ENCODE measurements around the gene ACSL5.

Gene ACSL5, protein sequence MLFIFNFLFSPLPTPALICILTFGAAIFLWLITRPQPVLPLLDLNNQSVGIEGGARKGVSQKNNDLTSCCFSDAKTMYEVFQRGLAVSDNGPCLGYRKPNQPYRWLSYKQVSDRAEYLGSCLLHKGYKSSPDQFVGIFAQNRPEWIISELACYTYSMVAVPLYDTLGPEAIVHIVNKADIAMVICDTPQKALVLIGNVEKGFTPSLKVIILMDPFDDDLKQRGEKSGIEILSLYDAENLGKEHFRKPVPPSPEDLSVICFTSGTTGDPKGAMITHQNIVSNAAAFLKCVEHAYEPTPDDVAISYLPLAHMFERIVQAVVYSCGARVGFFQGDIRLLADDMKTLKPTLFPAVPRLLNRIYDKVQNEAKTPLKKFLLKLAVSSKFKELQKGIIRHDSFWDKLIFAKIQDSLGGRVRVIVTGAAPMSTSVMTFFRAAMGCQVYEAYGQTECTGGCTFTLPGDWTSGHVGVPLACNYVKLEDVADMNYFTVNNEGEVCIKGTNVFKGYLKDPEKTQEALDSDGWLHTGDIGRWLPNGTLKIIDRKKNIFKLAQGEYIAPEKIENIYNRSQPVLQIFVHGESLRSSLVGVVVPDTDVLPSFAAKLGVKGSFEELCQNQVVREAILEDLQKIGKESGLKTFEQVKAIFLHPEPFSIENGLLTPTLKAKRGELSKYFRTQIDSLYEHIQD

DNA sequence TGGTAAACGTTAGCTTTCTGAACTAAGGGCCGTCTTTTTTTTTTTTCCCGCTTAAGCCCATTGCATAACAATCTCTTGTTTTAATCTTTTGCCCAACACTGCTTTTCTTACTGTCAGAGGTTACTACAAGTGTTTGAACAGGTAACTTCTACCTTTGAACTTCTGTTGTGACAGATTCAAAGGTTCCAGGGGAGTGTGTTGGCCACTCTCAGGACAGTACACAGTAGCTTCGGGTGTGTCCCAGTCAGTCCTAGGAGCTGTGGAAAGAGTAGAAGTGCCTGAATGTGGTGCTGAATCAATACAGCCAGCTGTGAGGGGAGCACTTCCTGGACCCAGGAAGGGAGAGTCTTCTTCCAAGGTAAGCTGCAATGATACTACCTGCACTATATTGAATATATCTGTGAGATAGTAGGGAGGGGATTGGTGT is at the start of gene ACSL5:
TSS of gene ACSL5 (plus strand) at position 205 of the 427 bp plus-strand sequence. CDS start 20,831 bp downstream, outside the sequence.
- DNase-seq, result no peak

DNA sequence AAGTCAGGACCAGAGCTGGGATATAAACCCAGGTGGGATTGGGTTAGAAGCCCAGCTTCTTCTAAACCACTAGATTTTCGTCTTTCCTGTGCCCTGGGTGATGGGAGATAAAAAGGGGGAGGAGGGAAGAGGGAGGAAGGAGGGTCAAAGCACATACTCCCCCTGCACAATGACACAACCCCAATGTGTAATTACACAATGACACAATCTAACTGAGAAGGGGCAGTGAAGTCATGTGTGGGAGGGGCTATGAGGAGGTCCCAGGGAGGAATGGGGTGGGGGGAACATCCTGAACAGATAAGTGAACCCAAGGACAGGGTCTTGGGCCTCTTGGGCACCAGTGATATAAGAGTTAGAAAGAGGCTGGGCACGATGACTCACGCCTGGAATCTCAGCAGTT is 46.2 kb upstream of the ACSL5 start:
- DNase-seq, result no peak

DNA sequence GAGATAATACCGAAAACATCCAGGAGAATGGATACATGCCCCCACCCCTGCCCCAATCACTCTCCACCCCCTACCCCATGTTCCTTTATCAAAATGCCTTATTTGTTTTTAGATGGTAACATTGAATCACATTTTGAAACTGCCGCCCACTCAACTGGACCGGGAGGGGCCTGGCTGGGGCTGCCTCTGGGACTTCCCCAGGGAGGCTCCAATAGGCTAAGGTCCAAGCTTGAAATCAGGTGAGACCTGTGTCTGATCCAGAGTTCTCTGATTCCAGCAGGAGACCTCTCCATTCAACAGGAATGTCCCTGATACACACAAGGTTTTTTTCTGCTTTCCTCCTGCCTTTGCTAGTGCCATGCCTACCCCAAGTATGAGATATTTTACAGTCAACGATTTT is 43.8 kb upstream of the ACSL5 start:
- DNase-seq, result no peak

DNA sequence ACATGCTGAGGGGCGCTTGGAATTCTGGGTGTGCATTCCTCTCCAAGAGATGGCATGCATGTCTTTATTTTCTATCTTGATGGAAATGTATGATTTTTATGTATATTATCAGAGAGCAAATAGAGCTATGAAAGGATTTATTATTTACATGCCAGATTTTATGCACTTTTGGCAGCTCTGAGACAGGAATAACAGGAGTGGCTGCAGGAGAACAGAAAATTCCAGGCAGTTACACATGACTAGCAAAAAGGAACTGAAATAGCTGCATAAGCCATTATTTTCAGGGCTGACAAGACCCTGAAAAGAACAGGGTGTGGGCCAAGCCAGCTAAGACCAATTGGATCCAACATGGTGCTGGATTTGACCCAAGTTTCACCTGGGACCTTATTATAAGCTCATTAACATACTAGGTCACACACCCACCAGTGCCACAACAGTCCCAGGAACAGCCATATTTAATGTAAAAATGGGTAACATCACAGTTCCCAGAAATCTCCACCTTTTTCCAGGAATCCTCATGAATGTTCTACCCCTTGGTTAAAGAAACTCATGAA is 43.2 kb upstream of the ACSL5 start:
- DNase-seq, result no peak

DNA sequence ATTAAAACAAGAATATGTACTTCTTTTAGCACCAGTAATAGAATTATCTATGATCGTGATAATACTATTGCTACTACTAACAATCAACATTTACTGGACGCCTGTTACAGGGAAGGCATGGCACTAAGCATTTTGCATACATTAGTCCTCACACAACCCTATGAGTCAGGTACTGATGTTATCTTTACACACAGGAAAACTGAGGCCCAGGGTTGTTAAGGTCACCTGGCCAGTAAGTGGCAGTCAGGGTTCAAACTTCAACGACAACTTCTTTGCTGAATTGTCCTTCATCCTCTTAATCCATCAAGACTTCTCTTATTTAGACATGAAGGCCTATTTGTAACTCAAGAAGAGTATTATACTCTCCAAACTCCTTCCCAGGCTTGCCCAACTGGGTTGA is 41.9 kb upstream of the ACSL5 start:
- DNase-seq, result no peak

DNA sequence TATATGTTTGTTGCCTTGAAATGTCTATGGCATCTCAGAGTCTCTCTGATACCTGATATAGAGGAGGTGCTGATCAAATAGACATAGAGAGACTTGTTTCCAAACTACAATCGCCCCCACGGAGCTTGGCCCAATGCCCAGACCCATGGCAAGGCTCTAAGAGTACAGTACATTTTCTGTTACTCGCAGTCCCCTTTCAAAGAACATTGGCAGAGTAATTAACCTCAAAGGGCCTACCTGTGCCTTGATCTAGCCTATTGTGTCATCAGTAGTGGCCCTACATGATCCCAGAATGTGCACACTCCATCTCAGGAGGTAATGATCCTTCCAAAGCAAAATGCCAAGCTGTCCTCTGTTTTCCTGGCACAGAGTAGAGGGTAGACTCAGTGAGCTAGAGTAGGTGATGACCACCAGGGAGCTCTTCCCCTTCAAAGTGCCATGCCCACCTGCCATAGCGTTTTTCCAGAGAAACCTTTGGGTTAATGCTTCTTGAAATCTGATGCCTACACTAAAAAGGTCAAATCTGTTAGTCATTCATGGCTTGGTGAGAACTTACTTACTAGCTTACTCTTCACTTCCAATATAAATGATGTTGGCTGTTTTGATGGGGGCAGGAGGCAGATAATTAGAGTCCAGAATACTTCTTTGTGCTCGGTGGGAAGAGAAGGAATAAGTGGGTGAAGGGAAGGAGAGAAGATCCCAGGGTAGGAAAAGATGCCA is 41.2 kb upstream of the ACSL5 start:
- DNase-seq, result no peak

DNA sequence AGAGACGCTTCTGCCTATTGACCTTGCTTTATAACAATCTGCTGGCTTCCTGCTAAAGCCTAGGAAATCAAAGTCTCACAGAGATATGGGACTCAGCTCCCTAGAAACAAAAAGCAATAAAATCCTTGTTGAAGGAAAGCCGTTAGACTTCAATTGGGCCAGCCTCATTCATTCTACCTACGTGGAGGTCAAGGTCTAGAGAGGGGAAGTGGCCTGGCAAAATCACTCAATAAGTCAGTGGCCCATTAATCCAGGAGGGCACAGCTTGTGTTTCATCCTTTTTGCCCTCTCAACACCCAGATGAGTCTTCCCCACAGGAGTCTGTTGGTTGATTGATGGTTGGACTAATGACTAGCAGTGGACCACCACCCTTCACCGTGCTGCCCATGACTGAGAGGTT is 40.5 kb upstream of the ACSL5 start:
- no peak for DNase-seq

DNA sequence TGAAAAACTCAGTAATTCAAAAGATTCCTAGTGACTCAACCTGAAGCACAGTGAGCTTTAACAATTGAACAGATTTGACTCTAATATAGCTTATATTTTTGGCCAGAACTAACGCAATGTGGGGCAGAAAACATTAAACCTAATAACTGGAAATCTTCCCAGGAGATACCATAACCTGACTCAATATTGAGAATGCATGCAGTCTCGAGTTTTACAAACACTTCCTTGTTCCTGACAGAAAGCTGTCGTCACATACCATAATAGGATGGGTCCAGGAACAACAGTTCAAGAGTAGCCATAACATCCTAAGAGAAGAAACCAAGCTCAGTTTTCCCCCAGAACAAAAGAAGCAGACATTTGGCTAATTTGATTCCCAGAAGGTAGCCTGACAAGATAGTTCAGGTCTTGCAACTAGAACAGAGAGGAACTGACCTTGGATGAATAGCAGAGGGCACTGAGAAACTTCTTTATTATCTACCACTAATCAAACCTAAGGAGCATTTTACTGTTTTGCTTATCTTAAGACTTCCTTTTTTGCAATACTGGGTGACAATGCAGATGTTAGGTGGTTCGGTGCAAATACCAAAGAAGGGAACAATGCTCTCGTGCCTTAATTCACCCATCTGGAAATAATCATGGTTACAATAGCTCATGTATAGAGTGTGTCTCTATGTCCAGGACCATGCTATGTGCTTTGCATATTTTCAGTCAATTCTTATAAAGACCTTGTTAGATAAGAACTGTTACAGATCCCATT is 38.6 kb upstream of the ACSL5 start:
- DNase-seq, result no peak

DNA sequence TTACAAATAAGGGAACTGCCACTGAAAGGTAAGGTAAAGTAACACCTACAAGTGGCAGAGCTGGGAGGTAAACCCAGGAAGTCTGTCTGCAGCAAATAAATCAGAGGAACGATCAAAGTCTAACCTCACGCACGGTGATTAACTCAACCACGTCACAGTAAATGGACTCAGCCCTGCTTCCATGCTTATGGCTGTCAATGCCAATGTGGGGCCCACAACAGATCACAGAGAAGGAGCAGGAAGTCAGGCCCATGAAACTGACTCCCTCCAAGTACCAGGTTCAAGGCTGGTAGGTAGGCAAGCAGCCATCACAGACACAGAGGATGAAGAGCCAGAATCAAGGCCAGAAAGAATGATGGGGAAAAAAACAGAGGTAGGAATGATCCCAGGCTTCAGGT is 38.0 kb upstream of the ACSL5 start:
- no peak for DNase-seq

DNA sequence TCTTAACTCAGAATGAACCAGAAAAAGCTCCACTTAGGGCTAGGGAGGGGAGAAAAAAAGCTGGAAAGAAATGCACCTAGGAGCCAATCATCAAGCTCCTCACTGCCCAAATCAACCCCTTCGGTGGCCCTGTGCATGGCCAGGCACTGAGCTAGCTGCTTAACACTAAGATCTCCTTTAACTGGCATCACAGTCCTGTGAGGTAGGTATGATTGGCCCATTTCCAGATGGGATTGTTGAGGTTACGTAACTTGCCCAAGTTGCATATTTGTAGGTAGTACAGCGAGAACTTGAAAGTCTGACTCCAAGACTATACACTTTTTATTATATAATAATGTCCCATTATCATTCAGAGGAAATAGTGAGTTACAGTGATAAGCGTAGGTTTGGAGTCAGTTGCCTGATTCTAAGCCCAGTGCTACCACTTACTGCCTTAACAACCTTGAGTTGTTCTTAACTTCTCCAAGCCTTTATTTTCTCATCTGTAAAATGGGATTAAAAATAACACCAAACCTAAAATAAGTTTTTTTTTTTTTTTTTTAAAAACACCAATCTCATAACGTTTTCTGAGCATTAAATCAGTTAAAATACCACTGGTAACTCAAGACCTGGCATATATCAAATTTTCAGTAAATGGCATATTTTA is 37.2 kb upstream of the ACSL5 start:
- no peak for DNase-seq

DNA sequence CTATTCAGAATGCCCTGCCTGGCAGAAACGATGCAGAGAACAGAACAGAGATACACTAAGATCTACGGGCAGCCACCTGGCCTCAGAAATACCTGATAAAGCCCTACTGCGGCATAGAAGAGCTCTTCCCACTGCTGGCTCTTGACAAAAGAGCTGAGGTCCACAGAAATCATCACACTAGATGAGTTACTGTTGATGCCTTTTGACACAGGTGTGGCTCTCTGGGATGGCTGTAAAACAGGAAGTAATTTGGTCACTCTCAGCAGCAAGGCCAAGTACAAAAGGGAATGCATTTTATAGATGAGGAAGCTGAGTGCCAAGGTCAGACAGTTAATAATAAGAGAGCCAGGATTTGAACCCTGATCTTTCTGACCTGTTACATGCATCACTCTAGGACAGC is 35.0 kb upstream of the ACSL5 start:
- no peak for DNase-seq

DNA sequence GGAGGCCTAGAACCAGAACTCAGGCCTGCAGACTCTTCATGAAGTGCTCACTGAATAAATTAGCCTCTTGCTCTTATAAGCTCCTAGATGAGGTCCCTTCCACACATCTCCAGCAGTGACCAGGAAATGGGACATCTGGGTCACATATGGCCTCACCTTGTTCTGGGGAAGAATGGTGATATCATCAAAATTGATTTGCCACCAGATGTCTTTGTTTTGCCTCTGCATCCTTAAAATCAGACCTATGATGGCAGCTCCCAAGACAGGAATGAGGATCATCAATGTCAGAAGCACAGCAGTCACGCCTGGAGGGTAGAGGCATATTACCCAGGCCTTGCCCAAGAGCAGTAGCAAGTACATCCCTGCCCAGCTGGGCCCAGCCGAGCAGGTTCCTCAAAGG is 33.3 kb upstream of the ACSL5 start:
- DNase-seq, result no peak

DNA sequence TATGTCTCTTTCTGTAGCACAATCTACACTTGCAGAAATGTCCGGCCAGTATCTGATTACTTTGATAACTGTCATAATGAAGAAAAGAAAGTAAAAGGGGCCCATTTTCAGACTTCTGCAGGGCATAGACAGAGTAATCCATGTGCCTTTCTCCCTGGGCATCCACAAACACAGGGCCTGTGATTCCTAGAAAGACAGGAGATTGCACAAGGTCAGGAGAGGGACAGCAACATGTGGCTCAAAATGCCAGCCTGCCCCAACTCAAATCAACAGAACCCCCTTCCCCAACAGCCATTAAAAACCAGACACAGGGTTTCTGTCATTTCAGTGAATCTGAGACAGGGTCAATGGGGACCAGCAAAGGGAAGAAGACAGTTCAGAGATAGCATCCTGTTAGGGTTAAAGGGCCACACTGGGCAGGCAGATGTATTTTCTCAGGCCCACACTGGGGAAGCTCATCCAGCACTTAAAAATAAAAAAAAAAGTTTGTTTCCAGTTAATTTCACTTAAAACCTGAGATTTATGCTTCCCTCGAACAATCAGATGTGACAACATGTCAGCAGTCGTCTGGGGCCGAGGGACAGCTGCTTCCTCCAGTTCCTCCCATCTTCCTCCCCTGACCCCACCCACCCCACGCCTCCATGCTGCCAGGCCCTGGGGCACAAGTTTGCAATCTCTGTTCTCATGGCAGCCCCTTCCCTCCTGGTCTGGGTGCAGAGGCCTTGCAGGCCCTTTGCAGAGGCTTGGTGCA is 30.7 kb upstream of the ACSL5 start:
- no peak for DNase-seq

DNA sequence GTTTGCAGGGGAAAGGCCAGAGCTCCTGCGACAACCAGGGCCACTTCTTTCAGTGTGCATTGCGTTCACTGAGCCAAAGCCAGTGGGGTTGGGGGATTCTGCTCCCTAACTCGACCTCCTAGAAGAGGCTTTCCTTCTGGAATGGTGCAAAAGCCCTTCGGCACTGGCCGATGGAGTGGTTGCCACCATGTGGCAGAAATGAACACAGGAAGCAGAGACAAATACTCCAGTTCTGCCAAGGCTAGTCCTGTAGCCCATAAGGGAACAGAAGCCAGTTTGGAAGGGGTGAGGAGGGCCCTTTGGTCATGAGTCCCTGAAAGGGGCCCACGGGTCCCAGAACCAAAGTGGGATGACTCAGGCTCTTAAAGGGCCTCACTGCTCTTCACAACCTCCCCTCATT is 29.7 kb upstream of the ACSL5 start:
- DNase-seq, result no peak

DNA sequence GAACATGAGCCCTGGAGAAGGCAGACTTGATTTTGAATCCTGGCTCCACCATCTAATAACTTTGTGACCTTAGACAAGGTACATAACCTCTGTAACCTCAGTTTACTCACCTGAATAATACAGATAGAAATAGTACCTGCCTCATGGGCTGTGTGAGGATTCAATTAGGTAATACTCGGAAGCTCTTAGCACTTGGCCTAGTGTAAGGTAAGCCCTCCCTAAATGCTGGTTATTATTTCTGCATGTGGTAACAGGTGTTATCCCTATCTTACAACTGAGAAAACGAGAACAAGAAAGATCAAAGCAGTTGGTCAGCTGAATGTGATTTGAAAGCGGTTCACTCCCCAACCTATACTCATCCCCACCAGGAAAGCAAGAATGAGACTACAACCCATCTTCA is 28.7 kb upstream of the ACSL5 start:
- DNase-seq, result no peak

DNA sequence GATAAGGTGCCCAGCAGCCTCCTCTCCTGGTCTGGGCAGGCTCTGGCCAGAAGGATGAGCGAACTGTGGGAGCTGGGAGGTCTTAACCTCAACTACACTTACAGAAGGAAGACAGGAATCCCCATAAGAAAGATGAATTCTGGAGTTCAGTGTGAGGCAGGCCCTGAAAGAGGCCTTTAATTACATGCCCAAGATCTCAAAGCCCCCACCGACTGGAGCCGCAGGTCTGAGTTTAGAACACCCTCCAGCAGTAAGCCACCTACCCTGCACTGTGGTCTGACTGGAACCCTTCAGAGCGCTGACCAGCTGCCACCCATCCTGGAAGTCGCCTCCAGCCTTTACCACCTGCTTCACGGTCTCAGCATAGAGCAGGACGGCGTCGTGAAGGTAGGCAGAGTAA is 28.2 kb upstream of the ACSL5 start:
- DNase-seq, result no peak

DNA sequence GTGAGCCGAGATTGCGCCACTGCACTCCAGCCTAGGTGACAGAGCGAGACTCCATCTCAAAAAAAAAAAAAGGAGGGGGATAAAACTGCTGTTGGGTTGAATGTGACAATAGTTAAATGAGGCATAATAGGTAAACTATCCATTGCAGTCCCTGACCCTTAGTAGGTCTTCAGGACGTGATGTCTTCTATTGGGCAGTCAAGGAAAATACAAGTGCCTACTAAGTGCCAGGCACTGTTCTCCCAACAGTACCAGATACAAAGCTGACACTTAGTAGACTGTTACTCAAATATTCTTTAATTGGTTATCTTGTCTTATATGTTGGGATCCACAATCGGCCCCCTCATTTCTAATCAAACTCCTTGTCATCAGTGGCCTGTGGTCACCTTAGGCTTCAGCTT is 27.1 kb upstream of the ACSL5 start:
- no peak for DNase-seq

DNA sequence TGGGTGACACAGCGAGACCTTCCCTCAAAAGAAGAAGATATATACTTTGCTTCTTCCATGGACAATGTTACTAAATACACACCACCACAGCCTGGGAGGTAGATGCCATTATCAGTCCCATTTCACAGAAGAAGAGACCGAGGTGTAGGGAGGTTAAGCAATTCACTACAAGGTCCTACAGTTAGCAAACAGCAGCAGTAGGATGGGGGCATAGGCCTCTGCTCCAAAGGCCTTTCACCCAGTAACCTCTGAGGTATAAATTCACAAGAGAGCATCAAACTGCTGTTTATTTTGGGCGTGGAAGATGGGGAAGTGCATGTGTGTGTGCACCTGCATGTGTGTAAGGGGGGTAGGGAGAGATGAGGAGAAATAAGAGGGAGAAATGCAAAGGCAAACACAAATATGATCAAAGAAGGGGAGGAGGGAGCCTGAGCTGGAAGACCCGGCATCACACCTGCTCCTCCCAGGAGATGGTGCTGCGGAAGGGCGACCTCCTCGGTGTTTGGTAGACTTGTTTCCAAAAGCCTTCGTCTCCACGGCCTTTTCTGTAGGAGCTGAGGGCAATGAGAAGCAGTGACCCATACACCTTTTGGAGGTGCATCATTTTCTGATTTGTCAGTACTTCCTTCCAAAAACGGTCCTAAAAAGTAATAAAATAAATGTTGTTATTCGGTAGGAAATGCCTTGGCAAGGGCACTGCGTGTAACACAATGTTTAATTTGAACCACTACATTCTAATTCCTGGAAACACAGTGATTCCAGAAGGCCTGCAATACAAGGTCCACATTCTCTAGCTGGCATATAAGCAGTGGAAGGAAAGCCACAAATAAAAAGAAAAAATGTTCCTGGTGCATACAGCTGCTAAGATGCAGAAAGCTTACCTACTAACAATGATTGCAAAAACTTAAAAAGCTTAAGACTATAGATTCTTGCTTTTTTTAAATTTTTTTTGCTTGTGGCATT is 25.9 kb upstream of the ACSL5 start:
- no peak for DNase-seq

DNA sequence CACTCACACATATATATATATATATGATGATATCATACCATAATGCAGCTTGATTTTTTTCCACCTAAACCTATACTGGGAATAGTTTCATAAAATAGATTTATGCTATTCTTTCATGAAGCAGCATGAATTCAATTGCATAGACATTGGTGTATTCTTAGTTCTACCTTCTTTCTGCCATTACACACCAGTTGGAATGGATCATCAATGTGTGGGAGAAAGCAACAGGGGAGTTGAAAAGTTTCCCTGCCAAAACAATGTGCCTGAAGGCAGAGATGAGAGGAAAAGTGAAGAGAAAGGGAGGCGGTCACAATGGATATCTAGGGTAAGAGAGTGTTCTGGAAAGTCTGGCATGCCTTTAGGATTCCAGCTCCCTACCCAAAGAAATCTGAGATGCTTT is 25.2 kb upstream of the ACSL5 start:
- DNase-seq, result no peak

DNA sequence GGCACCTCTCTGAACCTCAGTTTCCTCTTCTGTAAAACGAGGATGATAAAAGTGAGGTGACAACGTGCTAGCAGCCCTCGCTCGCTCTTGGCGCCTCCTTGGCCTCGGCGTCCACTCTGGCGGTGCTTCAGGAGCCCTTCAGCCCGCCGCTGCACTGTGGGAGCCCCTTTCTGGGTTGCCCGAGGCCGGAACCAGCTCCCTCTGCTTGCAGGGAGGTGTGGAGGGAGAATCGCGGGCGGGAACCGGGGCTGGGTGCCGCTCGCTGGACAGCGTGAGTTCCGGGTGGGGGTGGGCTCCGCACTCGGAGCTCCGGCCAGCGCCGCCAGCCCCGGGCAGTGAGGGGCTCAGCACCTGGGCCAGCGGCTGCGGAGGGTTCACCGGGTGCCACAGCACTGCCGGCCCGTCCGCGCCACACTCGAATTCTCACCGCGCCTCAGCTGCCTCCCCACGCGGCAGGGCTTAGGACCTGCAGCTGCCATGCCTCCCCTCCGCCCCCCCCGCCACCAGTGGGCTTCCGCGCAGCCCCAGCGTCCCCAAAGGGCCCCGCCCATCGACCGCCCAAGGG is 24.3 kb upstream of the ACSL5 start:
- DNase-seq, result no peak

Measured in NCI-H2081 treated with DMSO at 0.1 percent for 48 hours (cell line).